Stimulated activated effector memory CD8-positive, alpha-beta T cell treated with anti-CD3 and anti-CD28 coated beads, Interleukin-12 subunit alpha, Interleukin-12 subunit beta, amount 100 ng/mL, for 72 hours (primary cell): Measurements from ENCODE around the gene HLA-DOA.
A peak's percentile ranks its signal among the peaks of the same experiment; 100 is the strongest.

Experiments used
- ATAC-seq: fragments of 150-1000 bp; cut with Tn5 transposase; 2 replicates; pipeline ENCODE4 v1.10.0; 2021
- DNase-seq, 2 donors: peaks; one replicate each; pipeline ENCODE4 v3.0.0; 2021 to 2022; ENCODE audit warnings: low spot score in 2 of 2
- H3K27ac Mint-ChIP-seq: one replicate; pipeline ENCODE4 v1.8.0; 2022; ENCODE audit warnings: mild to moderate bottlenecking, mixed read lengths
- H3K36me3 Mint-ChIP-seq: one replicate; pipeline ENCODE4 v1.8.0; 2022; ENCODE audit warnings: mild to moderate bottlenecking, mixed read lengths
- H3K4me1 Mint-ChIP-seq: one replicate; pipeline ENCODE4 v1.8.0; 2022; ENCODE audit warnings: mixed read lengths
- H3K4me3 Mint-ChIP-seq: one replicate; pipeline ENCODE4 v1.8.0; 2022; ENCODE audit warnings: mild to moderate bottlenecking, mixed read lengths
- H3K9me3 Mint-ChIP-seq: one replicate; pipeline ENCODE4 v1.8.0; 2022; ENCODE audit warnings: mixed read lengths

HLA-DOA gene

GRCh38 chr6:33008944-33009861 lies at the start of gene HLA-DOA:
Gene HLA-DOA (minus strand): TSS chr6:33009591.
- H3K27ac Mint-ChIP-seq = peak within 1 kb of the TSS; percentile 79
- DNase-seq (peak in 1 of 2 donors; percentile 76), ATAC-seq (peak; percentile 94)
- H3K36me3 Mint-ChIP-seq = no peaks in the 10 kb centered on the region
- H3K9me3 Mint-ChIP-seq = no peaks in the 10 kb centered on the region
- H3K4me3 Mint-ChIP-seq = peak within 1 kb of the TSS; percentile 76
- peaks cover 17% of the 10 kb centered on the region for H3K4me1 Mint-ChIP-seq

- Mint-ChIP-seq H3K9me3 (no peaks in the 10 kb centered on the region), H3K27ac (no peak overlapping the region), H3K36me3 (no peaks in the 10 kb centered on the region), H3K4me1 (peaks cover 16% of the 10 kb centered on the region), H3K4me3 (no peak overlapping the region)
- DNase-seq = no peak
- peak; percentile 67 for ATAC-seq
These were observed 48.1 kb upstream of the HLA-DOA start for GRCh38 chr6:33057222-33058150.

DNA sequence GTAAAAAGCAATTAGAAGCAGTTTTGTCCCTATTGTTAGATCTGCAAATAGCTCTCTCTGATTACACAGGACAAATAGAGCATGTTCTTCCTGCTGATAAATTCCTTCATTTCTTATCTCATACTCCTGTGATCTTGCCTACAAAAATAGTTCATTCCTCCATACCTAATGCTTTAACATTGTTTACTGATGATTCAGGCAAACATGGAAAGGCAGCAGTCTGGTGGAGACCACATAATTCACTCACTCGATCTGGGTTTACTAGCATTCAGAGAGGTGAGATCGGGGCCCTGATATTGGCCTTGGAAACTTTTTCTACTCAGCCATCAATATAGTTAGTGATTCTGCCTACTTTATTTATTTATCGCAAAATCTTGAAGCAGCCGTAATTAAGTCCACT lies 43.8 kb upstream of the HLA-DOA start:
- H3K36me3 Mint-ChIP-seq = no peaks in the 10 kb centered on the region
- H3K4me3 Mint-ChIP-seq = no peak overlapping the region
- H3K27ac Mint-ChIP-seq = no peak overlapping the region
- ATAC-seq = no peak
- H3K4me1 Mint-ChIP-seq = peaks cover 10% of the 10 kb centered on the region
- H3K9me3 Mint-ChIP-seq = no peaks in the 10 kb centered on the region
- DNase-seq = no peak

DNA sequence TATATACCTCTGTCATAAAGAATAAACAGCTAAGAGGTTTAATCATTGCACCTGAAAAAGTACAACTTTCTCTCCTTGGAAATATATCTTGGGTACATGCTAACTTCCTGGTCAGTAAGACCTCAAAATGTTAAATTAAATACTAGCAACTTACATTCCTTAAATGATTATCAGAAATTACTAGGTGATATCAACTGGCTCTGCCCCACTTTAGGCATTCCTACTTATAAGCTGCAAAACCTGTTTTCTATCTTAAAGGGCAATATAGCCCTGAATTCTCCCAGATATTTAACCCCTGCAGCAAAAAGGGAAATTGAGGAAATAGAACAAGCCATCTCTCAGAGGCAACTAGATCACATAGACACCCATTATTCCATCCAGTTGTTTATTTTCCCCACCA lies 43.2 kb upstream of the HLA-DOA start:
- H3K4me1 Mint-ChIP-seq = peaks cover 8% of the 10 kb centered on the region
- H3K9me3 Mint-ChIP-seq = no peaks in the 10 kb centered on the region
- no peak overlapping the region for H3K27ac Mint-ChIP-seq
- DNase-seq = no peak
- no peaks in the 10 kb centered on the region for H3K36me3 Mint-ChIP-seq
- ATAC-seq = no peak
- H3K4me3 Mint-ChIP-seq = no peak overlapping the region

GRCh38 chr6:33050014-33050810 lies 40.8 kb upstream of the HLA-DOA start:
- no peak overlapping the region for H3K27ac Mint-ChIP-seq
- ATAC-seq = no peak
- H3K4me3 Mint-ChIP-seq = no peak overlapping the region
- H3K9me3 Mint-ChIP-seq = no peaks in the 10 kb centered on the region
- H3K4me1 Mint-ChIP-seq = no peaks in the 10 kb centered on the region
- no peak for DNase-seq
- no peaks in the 10 kb centered on the region for H3K36me3 Mint-ChIP-seq

DNA sequence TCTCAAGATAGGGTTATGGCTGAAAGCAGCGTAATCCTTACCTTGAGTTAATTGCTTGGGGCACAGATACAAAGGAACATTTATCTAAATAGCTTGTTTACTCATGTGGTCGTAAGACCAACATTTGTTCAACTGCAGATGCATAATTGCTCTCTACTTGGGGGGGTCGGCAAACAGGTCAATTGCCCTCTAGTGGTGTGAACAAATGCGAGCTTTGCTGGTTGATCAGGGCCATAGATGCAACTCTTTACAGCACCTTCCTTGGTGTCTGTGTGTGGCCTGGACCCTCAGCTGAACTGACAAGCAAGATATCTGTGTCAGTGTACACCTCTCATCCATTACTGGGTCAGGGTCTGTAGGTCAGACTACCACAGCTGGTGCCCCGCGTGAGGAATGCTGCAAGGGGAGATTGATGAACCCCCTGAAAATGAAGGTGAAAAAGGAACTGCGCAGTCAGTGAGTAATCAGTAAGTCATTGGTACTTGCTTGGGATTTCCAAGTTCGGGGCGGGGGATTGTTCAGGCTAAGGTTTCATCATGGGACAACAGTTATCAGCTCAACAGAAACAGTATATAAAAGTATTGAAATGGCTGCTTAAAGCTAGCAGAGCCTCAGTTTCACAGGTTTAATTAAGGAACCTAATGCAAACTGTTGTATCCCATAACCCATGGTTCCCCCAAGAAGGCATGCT lies 40.1 kb upstream of the HLA-DOA start:
- no peaks in the 10 kb centered on the region for H3K9me3 Mint-ChIP-seq
- H3K36me3 Mint-ChIP-seq = no peaks in the 10 kb centered on the region
- H3K27ac Mint-ChIP-seq = no peak overlapping the region
- no peak overlapping the region for H3K4me3 Mint-ChIP-seq
- no peak for ATAC-seq
- no peak for DNase-seq
- H3K4me1 Mint-ChIP-seq = no peaks in the 10 kb centered on the region

GRCh38 chr6:33040157-33040556 lies 30.8 kb upstream of the HLA-DOA start:
- no peaks in the 10 kb centered on the region for H3K4me1 Mint-ChIP-seq
- H3K36me3 Mint-ChIP-seq = no peaks in the 10 kb centered on the region
- DNase-seq (no peak), ATAC-seq (no peak)
- H3K4me3 Mint-ChIP-seq = no peak overlapping the region
- H3K27ac Mint-ChIP-seq = no peak overlapping the region
- H3K9me3 Mint-ChIP-seq = peaks cover 6% of the 10 kb centered on the region

GRCh38 chr6:33036535-33036934 lies 27.1 kb upstream of the HLA-DOA start:
- H3K27ac Mint-ChIP-seq = no peak overlapping the region
- H3K9me3 Mint-ChIP-seq = peaks cover 12% of the 10 kb centered on the region
- H3K36me3 Mint-ChIP-seq = no peaks in the 10 kb centered on the region
- H3K4me1 Mint-ChIP-seq = no peaks in the 10 kb centered on the region
- H3K4me3 Mint-ChIP-seq = no peak overlapping the region
- DNase-seq (no peak), ATAC-seq (no peak)

- DNase-seq (no peak), ATAC-seq (no peak)
- H3K27ac Mint-ChIP-seq = no peak overlapping the region
- H3K36me3 Mint-ChIP-seq = no peaks in the 10 kb centered on the region
- peaks cover 12% of the 10 kb centered on the region for H3K9me3 Mint-ChIP-seq
- H3K4me1 Mint-ChIP-seq = peaks cover 6% of the 10 kb centered on the region
- no peak overlapping the region for H3K4me3 Mint-ChIP-seq
These were observed 25.2 kb upstream of the HLA-DOA start for GRCh38 chr6:33034554-33034953.

- no peaks in the 10 kb centered on the region for H3K36me3 Mint-ChIP-seq
- H3K4me1 Mint-ChIP-seq = peaks cover 21% of the 10 kb centered on the region
- peaks cover 7% of the 10 kb centered on the region for H3K9me3 Mint-ChIP-seq
- ATAC-seq = no peak
- peak overlapping the region; percentile 95 for H3K27ac Mint-ChIP-seq
- DNase-seq = no peak
- H3K4me3 Mint-ChIP-seq = peak overlapping the region; percentile 49
These were observed 20.9 kb upstream of the HLA-DOA start for GRCh38 chr6:33030245-33030644.

DNA sequence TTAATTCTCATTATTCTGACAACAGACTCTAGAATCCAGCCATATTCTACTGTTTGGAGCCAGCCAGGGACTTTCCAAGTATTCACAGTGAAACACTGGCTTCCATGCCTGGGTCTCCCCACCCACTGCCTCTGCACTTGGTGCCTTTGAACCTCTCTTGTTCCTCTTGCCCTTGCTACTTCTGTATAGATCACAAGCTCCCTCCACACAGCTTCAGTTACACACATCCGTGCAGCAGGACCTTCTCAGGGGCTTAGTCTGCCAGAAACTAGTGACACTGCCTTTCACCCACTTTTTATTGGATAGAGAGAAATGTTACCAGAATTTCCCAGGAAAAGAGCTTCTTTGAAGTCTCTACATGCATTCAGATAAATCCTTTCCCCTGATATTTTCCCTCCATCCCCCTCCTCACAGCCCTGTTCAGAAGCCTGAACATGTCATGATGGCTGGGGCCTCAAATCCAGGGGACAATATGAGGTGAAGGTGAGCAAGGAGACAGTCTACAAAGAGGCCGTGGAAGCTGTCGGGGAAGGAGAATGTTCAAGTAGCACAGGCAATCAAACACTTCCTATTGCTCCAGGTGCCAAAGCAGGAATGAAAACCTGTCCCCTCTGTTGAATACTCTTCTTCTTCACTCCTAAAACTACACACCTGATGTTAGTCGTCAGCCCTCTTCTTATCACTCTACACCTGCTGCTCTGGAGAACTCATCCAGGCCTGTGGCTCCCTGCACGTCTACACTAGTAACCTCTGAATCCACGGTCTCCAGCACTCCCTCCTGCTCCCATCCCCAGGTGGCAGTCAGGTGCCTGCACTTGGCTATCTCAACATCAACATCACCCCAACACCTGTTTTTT lies 20.2 kb upstream of the HLA-DOA start:
- peaks cover 21% of the 10 kb centered on the region for H3K4me1 Mint-ChIP-seq
- peaks cover 3% of the 10 kb centered on the region for H3K9me3 Mint-ChIP-seq
- H3K27ac Mint-ChIP-seq = peak overlapping the region; percentile 95
- H3K36me3 Mint-ChIP-seq = no peaks in the 10 kb centered on the region
- H3K4me3 Mint-ChIP-seq = peak overlapping the region; percentile 49
- DNase-seq = no peak
- peak; percentile 90 for ATAC-seq

DNA sequence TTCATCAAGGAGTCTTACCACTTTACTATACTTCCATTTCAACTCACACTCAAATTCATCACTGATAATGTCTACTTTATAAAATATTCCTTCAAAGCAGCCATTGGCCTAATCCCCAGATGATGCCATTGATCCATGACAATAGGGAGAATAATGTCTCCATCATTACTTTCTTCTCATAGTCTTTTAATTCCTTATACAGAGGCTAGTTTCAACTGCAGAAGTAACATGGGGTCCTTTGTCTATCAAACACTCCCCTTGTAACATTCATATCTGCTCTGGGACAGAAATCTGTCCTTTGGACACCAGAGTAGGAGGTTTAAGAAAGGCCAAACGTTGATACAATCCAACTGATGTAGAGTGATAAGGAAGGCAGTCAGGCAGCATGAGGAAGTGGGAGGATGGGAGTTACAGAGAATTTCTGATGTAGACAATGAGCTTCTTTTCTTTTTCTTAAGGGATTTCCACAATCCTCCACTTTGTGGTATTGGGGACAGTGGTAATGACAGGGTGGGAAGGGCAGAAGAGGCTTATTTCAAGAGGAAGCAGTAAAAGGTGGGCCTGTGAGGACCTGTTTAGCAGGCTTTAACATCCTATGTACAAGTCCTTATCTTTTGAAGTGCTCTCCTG lies 18.9 kb upstream of the HLA-DOA start:
- H3K4me3 Mint-ChIP-seq = no peak overlapping the region
- DNase-seq = no peak

GRCh38 chr6:33024521-33024920 lies 15.1 kb upstream of the HLA-DOA start:
- H3K27ac Mint-ChIP-seq = no peak overlapping the region
- no peaks in the 10 kb centered on the region for H3K36me3 Mint-ChIP-seq
- H3K4me3 Mint-ChIP-seq = no peak overlapping the region
- peaks cover 21% of the 10 kb centered on the region for H3K4me1 Mint-ChIP-seq
- no peak for ATAC-seq
- no peaks in the 10 kb centered on the region for H3K9me3 Mint-ChIP-seq
- no peak for DNase-seq

More for the DNA sequence above, 18.9 kb upstream of the HLA-DOA start:
- H3K9me3 Mint-ChIP-seq = no peaks in the 10 kb centered on the region
- ATAC-seq = no peak
- no peaks in the 10 kb centered on the region for H3K36me3 Mint-ChIP-seq
- peak overlapping the region; percentile 95 for H3K27ac Mint-ChIP-seq
- H3K4me1 Mint-ChIP-seq = peaks cover 21% of the 10 kb centered on the region
